ENCODE measurements around the gene WDR33.

DNA sequence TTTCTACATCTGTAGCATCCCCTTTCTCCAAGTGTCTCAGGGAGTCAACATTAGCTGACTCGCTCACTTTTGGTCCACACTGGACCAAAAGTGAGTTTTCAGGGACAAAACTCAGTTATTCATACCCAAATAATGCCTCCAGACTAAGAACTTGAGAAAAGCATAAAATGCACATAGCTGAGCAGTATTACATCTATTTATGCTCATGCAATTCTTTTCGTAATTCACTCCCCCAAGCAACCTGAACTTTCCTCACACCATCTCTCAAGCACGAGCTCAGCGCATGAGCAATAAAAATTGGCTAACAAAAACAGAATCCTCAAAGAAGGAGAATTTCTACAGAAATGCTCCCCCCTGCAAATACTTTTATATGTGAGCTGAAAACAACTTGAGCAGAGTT lies 92.7 kb downstream of the WDR33 start:
- TF ChIP-seq ZNF654 (tag by site-specific recombination; IDR thresholded peaks at IDR 0.05; ENCODE audit: low read depth), result no peak
- TF ChIP-seq SP3 (tag by site-specific recombination; IDR thresholded peaks at IDR 0.05), result no peak
- TF ChIP-seq, protein P1, sequence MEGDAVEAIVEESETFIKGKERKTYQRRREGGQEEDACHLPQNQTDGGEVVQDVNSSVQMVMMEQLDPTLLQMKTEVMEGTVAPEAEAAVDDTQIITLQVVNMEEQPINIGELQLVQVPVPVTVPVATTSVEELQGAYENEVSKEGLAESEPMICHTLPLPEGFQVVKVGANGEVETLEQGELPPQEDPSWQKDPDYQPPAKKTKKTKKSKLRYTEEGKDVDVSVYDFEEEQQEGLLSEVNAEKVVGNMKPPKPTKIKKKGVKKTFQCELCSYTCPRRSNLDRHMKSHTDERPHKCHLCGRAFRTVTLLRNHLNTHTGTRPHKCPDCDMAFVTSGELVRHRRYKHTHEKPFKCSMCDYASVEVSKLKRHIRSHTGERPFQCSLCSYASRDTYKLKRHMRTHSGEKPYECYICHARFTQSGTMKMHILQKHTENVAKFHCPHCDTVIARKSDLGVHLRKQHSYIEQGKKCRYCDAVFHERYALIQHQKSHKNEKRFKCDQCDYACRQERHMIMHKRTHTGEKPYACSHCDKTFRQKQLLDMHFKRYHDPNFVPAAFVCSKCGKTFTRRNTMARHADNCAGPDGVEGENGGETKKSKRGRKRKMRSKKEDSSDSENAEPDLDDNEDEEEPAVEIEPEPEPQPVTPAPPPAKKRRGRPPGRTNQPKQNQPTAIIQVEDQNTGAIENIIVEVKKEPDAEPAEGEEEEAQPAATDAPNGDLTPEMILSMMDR (tag by site-specific recombination; IDR thresholded peaks at IDR 0.05), result no peak
- no peak for TF ChIP-seq ZBTB17 (tag by site-specific recombination; IDR thresholded peaks at IDR 0.05)
- no peak for TF ChIP-seq ZNF433 (tag by site-specific recombination; IDR thresholded peaks at IDR 0.05; ENCODE audit: low read depth)

Data from HEK293 (cell line).